ENCODE data around the gene RAD51B.

DNA sequence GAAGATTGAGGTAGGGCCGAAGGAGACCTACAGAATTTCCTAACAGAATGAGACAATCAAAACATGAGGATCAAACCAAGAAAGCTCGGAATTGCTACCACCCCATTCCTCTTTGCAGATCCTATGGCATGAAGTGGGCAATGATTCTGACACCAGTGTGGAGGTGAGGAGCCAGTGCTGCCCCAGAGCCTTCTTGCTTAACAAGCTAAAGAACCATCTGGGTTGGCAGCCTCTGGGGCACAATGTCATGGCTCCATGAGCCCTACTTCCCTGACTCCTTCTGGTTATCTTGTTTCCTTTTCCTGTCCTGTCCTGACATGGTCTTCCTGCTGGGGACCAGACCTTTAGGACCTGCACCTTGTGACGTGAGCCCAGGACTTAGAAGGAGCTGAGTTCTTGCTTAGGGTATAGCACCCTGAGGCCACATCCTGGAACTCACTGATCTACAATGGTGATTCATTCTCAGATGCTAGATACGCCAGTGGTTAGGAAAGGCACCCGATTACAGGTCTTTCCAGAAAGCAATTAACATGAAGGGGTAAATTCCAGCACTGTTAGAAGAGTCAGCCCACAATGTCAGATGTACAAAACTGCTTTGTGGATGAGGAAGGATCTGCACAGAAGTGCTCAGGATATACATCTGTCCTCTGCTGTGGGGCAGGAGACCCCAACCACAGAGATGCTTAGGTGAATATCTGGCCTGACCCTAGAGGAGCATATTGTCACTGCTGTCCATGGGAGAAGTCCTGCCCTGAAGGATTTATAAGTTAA is 649.0 kb downstream of the RAD51B start:
- TF ChIP-seq, protein P1, sequence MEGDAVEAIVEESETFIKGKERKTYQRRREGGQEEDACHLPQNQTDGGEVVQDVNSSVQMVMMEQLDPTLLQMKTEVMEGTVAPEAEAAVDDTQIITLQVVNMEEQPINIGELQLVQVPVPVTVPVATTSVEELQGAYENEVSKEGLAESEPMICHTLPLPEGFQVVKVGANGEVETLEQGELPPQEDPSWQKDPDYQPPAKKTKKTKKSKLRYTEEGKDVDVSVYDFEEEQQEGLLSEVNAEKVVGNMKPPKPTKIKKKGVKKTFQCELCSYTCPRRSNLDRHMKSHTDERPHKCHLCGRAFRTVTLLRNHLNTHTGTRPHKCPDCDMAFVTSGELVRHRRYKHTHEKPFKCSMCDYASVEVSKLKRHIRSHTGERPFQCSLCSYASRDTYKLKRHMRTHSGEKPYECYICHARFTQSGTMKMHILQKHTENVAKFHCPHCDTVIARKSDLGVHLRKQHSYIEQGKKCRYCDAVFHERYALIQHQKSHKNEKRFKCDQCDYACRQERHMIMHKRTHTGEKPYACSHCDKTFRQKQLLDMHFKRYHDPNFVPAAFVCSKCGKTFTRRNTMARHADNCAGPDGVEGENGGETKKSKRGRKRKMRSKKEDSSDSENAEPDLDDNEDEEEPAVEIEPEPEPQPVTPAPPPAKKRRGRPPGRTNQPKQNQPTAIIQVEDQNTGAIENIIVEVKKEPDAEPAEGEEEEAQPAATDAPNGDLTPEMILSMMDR (IDR thresholded peaks at IDR 0.05), result no peak
- TF ChIP-seq POLR2A (IDR thresholded peaks at IDR 0.05), result no peak

All from thyroid gland (tissue), 4 donors.